Measurements from ENCODE around the gene SLC9A7.

SLC9A7 gene

DNA sequence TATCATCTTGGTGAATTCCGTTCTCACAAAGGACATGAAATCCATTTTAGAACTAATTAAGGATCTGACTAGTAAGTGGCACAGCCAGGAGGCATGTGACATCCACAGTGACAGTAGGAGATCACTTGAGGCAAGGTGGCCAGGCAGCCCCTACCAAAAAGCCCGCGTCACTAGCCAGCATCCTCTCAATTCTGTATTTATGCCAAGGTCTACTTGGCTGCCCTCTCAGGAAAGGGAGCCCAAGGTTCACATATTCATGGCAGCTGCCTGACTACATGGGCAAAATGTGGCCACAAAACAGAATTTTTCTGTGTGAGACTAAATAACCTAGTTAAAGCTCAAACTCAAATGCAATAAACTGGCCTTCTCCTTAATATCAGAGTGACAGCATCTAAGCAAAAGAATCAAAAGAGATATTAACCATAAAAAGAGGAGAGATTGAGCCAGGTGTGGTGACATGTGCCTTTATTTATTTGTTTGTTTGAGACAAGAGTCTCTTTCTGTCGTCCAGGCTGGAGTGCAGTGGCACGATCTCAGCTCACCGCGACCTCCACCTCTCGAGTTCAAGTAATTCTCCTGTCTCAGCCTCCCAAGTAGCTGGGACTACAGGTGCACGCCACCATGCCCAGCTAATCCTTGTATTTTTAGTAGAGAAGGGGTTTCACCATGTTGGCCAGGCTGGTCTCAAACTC lies 51.5 kb downstream of the SLC9A7 start:
- in situ Hi-C loops (cut with MboI; ENCODE audit: low sequenced_read_pairs) = no loop called here

DNA sequence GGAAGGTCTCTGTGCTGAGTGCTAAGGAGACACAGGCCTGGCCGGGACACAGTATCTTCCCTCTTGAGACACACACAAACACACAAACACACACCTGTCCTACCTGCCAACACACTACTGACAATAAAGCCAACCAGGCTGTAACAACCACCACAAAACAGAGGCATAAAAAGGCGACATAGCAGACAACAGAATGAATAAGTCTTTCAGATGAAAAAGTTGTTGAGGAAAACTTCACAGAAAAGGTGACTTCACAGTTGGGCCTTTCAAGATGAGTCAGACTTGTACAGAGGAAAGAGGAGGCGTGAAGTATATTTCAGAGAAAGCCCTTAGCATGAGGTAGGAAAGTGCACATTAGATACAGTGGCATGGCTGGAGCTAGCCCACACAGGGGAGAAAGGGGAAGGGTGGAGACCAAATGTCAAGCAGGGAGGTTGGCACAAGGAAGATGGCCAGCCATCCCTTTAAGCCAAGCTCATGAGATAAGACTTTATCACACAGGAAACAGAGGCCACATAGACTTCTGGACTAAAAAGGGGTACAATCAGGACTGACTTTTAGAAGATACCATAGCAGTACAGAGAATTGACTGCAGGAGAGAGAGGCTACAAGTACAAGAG lies 54.0 kb downstream of the SLC9A7 start:
- in situ Hi-C loops (cut with MboI; ENCODE audit: low sequenced_read_pairs) = no loop called here

DNA sequence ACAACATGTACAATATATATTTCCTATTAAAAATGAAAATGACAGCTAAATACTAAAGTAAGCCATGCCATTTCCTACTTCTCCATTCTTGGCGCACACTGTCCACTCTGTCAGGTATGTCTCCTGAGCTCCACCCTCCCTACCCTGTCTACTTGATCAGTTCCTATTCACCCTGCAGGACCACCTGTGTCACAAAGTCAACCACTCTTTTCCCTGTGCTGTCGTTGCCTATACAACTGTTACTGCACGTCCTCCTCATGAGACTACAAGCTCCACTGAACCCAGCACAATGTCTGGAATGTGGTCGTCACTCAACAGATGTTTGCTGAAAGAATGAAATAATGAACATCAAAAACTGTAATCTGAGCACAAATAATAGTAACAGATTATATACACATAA lies 54.9 kb downstream of the SLC9A7 start:
- in situ Hi-C loops (cut with MboI; ENCODE audit: low sequenced_read_pairs) = no loop called here

DNA sequence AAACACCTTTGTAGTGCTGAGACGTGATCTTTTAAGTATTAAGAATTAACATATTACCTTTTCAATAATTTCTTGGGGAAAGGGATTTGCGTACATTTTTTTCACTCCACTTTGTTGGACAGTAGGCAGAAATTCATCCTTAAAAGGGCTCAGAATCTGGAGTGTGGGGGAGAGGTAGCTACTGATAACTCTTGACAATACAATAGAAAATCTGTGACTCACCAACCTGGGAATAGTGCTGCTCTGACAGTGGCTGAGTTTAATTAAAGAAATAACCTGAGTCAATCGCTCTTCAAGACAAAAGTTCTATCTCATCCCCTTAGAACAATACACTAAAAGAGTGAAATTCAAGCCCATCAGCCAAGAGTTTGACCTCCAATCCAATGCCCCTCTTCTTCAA lies 60.2 kb downstream of the SLC9A7 start:
- in situ Hi-C loops (cut with MboI; ENCODE audit: low sequenced_read_pairs) = no loop called here

DNA sequence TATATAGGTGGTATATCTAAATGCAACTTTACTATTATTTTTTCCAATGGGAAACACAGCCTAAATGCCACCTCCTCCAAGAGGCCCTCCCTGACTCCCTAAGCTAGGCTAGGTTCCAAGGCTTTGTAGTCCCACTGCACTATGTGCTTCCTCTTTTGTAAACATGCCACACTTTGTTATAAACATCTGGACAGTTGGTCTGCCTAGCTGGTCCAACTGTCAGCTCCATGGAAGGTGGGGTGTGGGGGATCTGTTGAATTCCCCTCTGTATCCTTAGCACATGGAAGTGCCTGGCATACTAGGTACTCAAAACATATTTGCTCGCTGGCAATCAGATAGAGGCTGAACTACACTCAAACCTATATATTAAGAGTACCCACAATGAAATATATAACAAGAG lies 63.4 kb downstream of the SLC9A7 start:
- in situ Hi-C loops (cut with MboI; ENCODE audit: low sequenced_read_pairs) = no loop called here

DNA sequence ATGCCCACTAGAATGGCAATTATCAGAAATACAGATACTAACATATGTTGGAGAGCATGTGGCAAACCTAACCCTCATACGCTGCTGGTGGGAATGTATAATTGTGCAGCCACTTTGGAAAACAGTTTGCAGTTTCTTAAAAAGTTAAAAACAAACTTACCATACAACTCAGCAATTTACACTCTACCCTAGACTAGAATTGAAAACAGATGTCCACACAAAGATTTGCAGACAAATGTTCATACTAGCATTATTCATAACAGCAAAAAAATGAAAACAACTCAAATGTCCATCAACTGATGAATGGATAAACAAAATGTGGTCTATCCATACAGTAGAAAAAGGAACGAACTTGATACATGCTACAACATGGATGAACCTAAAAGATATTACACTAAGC lies 64.4 kb downstream of the SLC9A7 start:
- in situ Hi-C loops (cut with MboI; ENCODE audit: low sequenced_read_pairs) = no loop called here

DNA sequence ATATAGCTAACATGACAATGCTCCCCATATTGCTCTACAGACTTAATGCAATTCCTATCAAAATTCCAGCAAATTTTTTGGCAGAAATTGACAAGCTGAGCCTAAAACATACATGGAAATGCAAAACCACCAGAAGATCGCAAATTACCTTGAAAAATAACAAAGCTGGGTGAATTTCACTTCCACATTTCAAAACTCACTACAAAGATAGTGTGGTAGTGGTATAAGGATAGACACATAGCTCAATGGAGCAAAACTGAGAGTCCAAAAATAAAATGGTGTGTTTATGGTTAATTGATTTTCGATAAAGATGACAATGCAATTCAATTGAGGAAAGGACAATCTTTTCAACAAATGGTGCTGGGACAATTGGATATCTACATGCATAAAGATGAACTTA lies 65.8 kb downstream of the SLC9A7 start:
- in situ Hi-C loops (cut with MboI; ENCODE audit: low sequenced_read_pairs) = no loop called here

DNA sequence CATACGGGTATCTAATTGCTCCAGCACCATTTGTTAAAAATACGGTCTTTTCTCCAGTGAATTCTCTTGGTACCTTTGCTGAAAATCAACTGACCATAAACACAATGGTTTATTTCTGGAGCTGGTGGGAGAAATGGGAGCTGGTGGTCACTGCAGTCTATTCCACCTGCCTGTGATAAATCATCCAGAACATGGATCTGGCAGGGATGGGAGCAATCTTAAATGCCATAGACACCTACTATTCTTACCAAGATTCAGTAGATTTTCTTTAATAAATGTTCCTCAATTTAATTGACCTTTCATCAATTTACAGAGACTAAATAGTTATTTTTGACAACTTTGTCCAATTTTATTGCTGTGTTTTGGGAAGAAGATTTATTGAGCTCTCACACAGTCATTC lies 68.1 kb downstream of the SLC9A7 start:
- in situ Hi-C loops (cut with MboI; ENCODE audit: low sequenced_read_pairs) = no loop called here

DNA sequence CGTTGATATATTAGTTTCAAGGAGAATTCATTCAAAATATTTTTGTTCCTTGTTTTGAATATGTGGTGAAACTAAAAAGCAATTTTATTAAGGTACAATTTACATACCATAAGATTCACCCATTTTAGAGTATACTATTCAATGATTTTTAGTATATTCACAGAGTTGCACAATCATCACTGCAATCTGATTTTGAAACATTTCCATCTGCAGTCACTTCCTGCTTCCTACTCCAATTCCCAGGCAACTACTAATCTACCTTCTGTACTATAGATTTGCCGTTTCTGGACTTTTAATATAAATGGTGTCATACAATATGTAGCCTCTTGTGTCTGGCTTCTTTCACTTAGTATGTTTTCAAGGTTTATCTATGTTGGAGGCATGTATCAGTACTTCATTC lies 71.3 kb downstream of the SLC9A7 start:
- in situ Hi-C loops (cut with MboI; ENCODE audit: low sequenced_read_pairs) = no loop called here

DNA sequence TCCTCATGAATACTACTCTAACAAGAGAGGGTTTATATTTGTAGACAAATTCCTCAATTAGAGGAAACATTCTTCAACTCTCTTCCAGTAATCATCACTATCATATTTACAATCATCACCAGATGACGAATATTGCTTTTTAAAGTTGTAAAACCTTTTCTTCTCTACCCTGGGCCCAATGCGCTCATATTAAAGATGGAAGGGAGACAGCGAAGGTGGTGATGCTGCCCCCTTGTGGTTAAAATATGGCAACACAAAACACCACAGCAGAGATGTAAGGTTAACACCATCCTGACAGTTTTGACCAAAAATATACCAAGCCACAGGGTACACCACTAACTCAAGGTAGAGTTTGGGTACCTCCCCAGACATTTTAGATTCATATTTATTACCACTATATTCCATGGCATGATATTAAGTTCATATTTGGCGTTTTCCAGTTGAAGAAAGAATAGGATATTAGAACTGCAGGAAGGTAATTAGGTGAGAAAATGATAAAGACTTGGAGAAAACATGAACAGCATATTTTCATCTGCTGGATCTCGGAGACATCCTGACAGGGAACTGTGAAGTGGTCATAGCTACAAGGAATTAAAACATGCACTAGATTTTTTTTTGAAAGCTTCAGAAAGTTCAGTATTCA lies 72.8 kb downstream of the SLC9A7 start:
- in situ Hi-C loops (cut with MboI; ENCODE audit: low sequenced_read_pairs) = no loop called here

DNA sequence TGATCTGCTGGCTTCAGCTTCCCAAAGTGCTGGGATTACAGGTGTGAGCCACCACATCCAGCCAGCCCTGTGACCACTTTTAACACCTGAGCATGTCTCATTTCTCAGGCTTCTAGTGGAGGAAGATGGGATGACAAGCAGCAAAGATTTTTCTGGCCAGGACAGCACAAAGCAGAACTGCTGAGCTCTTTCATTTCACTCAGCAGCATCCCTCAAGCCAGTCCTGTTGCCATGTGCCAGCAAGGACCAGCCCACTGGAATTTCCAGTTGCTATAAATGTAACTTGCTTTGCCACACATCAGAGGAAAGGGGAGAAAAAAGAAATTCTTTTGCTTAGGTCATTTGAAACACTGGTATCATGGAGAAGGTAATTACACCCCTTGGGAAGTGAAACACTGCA lies 75.9 kb downstream of the SLC9A7 start:
- in situ Hi-C loops (cut with MboI; ENCODE audit: low sequenced_read_pairs) = no loop called here

DNA sequence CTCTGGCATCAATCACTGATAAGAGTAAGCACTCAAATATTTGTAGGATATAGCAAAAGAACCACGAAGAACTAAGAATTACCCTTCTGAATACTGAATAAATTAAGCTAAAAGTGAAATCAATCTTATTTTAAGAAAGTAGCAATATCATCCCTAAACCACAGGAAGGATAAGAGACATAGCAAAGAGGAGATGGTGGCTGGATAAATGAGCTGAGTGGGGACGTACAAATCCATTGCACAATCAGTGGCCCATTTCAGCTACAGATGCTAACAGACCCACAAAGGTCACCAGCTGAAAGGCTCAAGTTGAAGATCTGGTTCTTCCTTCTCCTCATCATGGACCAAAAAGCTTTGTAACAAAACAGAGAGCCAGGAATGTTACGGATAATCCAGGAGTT lies 77.1 kb downstream of the SLC9A7 start:
- in situ Hi-C loops (cut with MboI; ENCODE audit: low sequenced_read_pairs) = no loop called here

DNA sequence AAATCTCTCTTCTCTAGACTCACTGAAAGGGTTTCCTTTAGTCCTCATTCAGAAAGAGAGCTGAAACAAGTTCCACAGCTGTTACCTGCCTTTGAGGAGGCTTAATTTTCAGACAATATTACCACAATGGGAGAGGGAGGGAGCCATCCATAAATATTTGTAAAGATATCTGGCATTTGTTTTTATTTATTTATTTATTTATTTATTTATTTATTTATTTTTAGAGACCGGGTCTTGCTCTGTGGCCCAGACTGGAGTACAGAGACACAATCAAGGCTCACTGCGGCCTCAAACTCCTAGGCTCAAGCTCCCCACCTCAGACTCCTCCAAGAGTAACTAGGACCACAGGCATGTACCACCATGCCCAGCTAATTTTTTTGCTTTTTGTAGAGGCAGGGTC lies 80.7 kb downstream of the SLC9A7 start:
- in situ Hi-C loops (cut with MboI; ENCODE audit: low sequenced_read_pairs) = no loop called here

DNA sequence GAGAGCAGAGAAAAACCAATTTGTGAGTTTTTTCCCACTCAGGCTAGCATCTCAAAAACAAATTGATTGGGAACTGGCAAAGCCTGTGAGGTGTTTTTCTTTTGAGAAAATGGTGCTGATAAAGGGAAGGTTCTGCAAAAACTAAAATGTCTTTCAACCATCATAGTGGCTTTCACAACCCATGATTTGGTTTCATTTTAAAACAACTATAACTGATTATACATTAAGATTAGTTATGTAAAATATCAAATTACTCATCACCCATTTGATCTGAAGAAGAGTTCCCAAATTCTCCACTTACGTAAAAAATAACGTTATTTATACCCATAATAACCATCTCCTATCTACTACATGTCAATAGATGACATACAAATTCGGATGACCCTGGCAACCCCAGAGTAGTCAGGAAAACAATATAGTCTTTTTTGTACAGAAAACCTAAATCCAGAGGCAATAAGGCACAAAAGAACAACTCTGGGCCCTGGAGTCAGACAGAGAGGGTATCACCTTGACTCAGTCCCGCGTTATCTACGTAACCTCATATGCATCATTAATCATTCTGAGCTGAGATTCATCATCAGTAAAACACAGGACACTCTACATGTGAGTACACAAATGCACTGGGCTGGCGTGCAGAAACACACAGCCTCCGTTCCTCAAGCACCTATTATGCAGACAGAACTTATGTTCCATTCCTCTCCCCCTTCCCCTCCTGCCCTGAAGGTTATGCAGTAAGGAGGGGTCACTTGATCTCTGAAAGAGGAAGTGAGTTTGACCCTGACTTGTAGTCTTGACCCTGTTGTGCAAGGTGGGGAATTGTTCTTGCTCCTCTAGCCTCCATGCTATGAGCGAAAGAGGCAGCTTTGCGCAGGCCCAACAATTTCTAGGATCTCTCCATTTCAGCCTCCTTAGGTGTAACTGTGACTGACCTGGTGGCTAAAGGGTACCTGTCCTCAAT lies 82.2 kb downstream of the SLC9A7 start:
- in situ Hi-C loops (cut with MboI; ENCODE audit: low sequenced_read_pairs) = no loop called here

DNA sequence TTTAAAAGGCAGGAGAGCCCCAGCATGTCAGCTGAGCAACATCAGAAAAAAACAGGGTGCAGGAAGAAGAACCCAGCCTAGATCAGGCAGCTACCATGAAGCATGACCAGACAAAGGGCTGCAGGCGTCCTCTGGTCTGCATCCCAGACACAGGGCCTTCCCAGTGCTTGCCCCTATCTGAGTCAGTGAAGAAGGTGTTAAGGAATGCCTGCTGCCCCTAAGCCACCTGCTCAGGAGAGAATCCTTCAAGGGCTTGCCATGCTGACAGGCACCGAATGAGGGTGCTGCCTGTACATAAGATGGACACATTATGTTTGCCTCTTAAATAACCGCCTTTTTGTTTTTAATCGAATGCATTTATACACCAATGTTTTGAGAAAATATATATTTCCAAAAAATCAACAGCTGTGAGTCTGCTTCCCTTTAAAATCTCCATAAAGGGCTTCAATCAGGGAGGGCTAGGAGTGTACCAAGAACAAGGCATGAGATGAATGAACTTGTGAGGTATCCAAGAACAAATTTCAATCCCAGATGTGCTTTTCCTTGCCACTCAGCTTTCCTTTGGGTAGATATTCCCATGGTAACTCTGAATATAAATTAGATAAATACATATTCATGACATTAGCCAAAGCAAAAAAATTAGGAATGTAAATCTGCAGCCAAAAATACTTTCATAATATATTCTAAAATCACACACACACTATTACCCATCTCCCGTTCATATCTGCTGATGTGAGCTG lies 85.1 kb downstream of the SLC9A7 start:
- in situ Hi-C loops (cut with MboI; ENCODE audit: low sequenced_read_pairs) = no loop called here

DNA sequence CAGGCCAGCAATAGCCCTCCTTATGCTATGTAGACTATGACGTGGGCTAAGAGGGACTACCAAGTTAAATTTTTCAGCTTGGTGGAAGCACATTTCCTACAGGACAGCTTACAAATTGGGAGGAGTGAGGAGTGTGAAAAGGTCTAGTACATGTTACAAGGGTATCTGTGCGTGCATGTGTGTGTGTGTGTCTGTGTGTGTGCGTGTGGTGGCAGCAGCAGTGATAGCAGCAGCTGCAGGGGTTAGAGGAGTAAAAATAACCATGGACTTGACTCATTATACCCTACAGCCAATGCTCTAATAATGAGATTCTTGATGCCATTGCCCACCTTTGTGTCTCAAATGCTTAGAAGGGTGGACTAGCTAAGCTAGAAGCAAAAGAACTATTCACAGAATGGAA lies 88.6 kb downstream of the SLC9A7 start:
- in situ Hi-C loops (cut with MboI; ENCODE audit: low sequenced_read_pairs) = no loop called here

DNA sequence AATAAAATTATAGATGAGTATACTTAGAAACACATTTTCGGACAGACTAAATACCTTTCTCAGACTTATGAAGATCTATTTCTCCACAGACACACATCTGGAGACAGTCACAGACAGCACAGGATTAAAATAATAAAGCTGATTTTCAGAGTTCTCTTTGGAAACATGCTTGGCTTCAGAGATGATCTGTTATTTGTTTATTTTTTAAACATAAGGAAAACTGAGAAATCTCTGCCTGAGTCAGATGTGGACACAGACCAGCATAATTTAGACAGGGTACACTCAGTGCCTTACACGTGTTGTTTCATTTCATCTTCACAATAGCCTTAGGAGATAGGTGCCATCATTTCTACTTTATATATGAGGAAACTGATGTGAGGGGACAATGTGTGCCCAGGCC lies 92.1 kb downstream of the SLC9A7 start:
- in situ Hi-C loops (cut with MboI; ENCODE audit: low sequenced_read_pairs) = no loop called here

DNA sequence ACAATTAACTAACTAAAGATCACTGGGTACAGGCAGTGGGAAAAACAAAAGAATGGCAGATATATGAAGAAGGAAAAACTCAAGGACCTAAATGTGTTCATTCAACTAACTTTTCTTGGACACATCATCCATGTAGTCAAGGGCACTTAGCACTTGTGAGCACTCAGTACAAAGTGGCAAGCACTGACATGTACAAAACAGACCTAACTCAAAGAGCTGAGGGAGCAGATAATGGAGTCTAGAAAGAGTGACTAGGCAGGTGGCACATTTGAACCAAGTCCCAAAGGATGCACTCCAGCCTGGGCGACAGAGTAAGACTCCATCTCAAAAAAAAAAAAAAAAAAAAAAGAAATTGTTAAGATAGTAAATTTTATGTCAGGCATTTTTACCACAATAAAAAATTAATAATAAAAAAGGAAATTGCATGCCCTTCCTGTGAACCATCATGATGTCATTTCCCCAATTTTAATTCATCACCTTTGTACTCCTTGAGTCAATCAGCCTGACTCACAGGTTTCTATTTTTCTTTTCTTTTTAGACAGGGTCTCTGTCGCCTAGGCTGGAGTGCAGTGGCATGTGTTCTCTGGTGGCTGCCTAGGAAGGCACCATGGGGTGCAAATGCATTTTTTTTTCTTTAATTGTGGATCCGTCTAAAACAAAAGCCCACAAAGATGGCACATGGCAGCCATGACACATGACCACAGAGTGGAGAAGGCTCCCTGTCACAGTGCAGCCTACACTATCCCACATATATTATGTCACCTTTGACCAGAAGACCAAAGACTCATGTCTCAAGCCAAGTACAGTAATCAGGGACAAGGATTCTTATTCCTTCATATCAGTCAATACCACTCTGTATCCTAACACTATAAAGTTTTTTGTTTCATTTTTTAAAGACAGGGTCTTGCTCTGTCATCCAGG lies 93.4 kb downstream of the SLC9A7 start:
- in situ Hi-C loops (cut with MboI; ENCODE audit: low sequenced_read_pairs) = no loop called here

DNA sequence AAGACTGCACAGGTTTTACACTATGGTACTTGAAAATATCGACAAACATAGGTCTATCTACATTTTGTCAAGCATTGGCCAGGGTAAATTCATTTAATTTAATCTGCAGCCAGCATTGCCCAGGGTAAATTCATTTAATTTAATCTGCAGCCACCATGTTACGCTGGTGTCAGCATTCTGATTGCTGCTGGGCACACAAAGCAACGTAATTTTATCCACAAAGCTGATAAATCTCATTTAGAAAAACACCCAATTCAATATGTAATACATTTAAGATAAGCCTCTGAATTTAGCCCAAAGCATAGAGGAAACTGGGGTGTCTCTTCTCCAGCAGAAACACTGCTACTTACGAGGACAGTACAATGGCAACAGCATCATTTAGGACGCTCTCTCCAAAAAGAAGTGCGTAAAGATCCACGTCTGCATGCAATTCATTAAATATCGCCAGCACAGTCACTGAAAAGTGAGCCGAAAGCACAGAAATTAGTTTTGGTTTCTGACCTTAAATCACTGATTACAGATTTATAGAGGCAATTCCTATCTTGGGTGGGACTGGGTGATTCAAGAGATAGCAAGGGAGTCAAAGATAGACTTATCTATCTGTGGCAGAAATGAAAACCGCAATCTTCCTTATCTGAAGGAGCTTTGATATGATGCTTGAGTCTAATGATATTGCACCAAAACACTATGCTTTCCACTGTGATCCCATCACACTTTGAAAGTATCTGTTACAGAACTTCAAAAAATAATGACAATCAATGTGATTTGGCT lies 96.5 kb downstream of the SLC9A7 start:
- in situ Hi-C loops (cut with MboI; ENCODE audit: low sequenced_read_pairs) = no loop called here
